ENCODE data around the gene ARIH2. TPM values are rescaled to one million over a fixed set of nuclear protein-coding genes. Genes with fewer than 3 reads are reported as not detected.

Gene ARIH2
- total RNA-seq, 1 experiment from 2014 or later, result 122 TPM

DNA sequence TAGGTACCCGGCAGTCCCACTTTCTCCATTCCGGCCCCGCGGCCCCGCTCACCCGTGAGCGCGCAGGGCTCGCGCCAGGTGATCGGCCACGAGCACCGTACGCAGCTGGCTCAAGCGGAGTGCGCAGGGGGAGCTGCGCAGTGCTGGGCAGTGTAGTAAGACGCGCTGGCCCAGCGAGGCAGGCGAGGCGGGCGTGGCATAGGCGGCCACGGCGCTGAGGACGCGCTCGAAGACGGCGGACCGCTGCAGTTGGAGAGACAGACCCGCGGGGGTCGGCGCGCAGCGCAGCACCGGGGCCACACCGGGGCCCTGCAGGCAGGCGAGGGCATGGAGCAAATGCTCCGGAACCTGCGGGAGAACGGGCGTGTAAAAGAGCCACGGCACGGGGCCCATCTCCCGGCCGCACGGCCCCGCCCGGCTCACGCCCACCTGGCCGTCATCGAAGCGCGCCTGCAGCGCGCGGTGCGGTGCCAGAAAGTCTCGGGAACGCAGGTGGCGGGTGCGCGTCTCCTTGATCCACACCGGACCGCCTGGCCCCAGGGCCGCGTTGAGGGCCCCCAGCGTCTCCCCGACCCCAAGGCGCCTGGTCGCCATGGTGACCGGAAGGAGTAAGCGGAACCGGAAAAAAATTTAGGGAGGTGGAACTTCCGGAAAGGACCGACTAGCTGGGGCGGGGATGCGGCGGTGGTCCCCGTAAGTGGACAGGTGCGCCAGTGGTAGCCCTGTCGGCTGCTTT is 99.5 kb downstream of the ARIH2 start, which contains the start of gene DALRD3:
TSS of gene DALRD3 (minus strand) at position 610 of the 736 bp plus-strand sequence. CDS start at position 594, 16 bp downstream.
- H3K23ac ChIP-seq (ENCODE audit: insufficient read length, low read depth, low read length), result no peak within 1 kb of the TSS
- no CpG with 5 or more reads among the region's 85 CpGs for WGBS (ENCODE audit: extremely low coverage, insufficient read length, low lambda C conversion rate)
- no peaks in the 10 kb centered on the region for H3K9me3 ChIP-seq (ENCODE audit: control insufficient read depth, low read depth, low read length)
- no peak within 1 kb of the TSS for H3K18ac ChIP-seq (ENCODE audit: insufficient read length, low read depth, low read length)
- Mint-ChIP-seq H3K27ac (peak within 1 kb of the TSS; percentile 38 to 87 (median 49); a peak in 6 of 7 replicates), H3K4me3 (peak within 1 kb of the TSS; percentile 91 to 95), H3K4me1 (peaks cover 25% of the 10 kb centered on the region in 2 experiments), H3K36me3 (ENCODE audit: insufficient read depth in 1 of 3, low read depth in 3 of 3) (peaks cover 17 to 43% (median 37%) of the 10 kb centered on the region in 3 experiments), H3K27me3 (ENCODE audit: low read depth) (no peaks in the 10 kb centered on the region), H3K9me3 (no peaks in the 10 kb centered on the region)
- no peaks in the 10 kb centered on the region for H3K4me1 ChIP-seq (ENCODE audit: insufficient read depth, low read length)
- no peaks in the 10 kb centered on the region for H3K79me1 ChIP-seq (ENCODE audit: insufficient read depth, low read depth, low read length, poor library complexity, severe bottlenecking)
- H3K14ac ChIP-seq (ENCODE audit: insufficient read depth, low read length), result no peak within 1 kb of the TSS
- DNase-seq, result peak; percentile 86
- no peak within 1 kb of the TSS for H2BK120ac ChIP-seq (ENCODE audit: low read depth, low read length, poor library complexity, severe bottlenecking)
- H3K4ac ChIP-seq (ENCODE audit: low read depth, low read length), result no peak within 1 kb of the TSS
- H4K8ac ChIP-seq (replicated peaks; ENCODE audit: insufficient read length, low read depth, low read length), result no peak within 1 kb of the TSS
- H2BK5ac ChIP-seq (ENCODE audit: insufficient read length, low read length), result no peak within 1 kb of the TSS
- no peak within 1 kb of the TSS for H3T11ph ChIP-seq (ENCODE audit: low read length)
- peak within 1 kb of the TSS; percentile 37 for H3K4me2 ChIP-seq (ENCODE audit: insufficient read depth, insufficient read length, low read length)
- H2AK5ac ChIP-seq (ENCODE audit: insufficient read length, low read length), result no peak within 1 kb of the TSS
- TF ChIP-seq, protein P1, sequence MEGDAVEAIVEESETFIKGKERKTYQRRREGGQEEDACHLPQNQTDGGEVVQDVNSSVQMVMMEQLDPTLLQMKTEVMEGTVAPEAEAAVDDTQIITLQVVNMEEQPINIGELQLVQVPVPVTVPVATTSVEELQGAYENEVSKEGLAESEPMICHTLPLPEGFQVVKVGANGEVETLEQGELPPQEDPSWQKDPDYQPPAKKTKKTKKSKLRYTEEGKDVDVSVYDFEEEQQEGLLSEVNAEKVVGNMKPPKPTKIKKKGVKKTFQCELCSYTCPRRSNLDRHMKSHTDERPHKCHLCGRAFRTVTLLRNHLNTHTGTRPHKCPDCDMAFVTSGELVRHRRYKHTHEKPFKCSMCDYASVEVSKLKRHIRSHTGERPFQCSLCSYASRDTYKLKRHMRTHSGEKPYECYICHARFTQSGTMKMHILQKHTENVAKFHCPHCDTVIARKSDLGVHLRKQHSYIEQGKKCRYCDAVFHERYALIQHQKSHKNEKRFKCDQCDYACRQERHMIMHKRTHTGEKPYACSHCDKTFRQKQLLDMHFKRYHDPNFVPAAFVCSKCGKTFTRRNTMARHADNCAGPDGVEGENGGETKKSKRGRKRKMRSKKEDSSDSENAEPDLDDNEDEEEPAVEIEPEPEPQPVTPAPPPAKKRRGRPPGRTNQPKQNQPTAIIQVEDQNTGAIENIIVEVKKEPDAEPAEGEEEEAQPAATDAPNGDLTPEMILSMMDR (conservative IDR thresholded peaks at IDR 0.05), result peak; percentile 13; the same call in 1 of the 3 replicates
- H4K91ac ChIP-seq (ENCODE audit: insufficient read length, low read depth, low read length), result no peak within 1 kb of the TSS
- no peak within 1 kb of the TSS for H3K27ac ChIP-seq (ENCODE audit: insufficient read length, low read depth, low read length)
- peaks cover 2% of the 10 kb centered on the region for H4K20me1 ChIP-seq (ENCODE audit: control insufficient read depth, insufficient read depth, insufficient read length)
- H3K27me3 ChIP-seq (ENCODE audit: insufficient read depth, low read length), result no peaks in the 10 kb centered on the region
- H3K9ac ChIP-seq (ENCODE audit: extremely low read depth, insufficient read length, low read length), result peak within 1 kb of the TSS; percentile 17
- H2BK15ac ChIP-seq (ENCODE audit: low read depth, low read length), result no peak within 1 kb of the TSS
- H4K5ac ChIP-seq (ENCODE audit: insufficient read length, low read depth, low read length), result no peak within 1 kb of the TSS
- H3K56ac ChIP-seq (ENCODE audit: insufficient read length, low read depth, low read length), result no peak within 1 kb of the TSS
- H2AFZ ChIP-seq (ENCODE audit: low read length), result no peak within 1 kb of the TSS
- H2BK12ac ChIP-seq (ENCODE audit: insufficient read length, low read depth, low read length), result no peak within 1 kb of the TSS
- no peak within 1 kb of the TSS for H2BK20ac ChIP-seq (ENCODE audit: low read depth, low read length, poor library complexity, severe bottlenecking)
- H3K79me2 ChIP-seq (ENCODE audit: insufficient read depth, low read length), result no peaks in the 10 kb centered on the region
- peaks cover 22% of the 10 kb centered on the region for H3K23me2 ChIP-seq (ENCODE audit: insufficient read length, low read depth, low read length, poor library complexity, severe bottlenecking)
